NK-92 (cell line): Measurements from ENCODE around the gene KCNMA1.

Source experiments
- DNase-seq: peaks from one replicate; lab custom pipeline; 2025; ENCODE audit not compliant: unreplicated experiment; lab: John Stamatoyannopoulos, UW

Gene KCNMA1

DNA sequence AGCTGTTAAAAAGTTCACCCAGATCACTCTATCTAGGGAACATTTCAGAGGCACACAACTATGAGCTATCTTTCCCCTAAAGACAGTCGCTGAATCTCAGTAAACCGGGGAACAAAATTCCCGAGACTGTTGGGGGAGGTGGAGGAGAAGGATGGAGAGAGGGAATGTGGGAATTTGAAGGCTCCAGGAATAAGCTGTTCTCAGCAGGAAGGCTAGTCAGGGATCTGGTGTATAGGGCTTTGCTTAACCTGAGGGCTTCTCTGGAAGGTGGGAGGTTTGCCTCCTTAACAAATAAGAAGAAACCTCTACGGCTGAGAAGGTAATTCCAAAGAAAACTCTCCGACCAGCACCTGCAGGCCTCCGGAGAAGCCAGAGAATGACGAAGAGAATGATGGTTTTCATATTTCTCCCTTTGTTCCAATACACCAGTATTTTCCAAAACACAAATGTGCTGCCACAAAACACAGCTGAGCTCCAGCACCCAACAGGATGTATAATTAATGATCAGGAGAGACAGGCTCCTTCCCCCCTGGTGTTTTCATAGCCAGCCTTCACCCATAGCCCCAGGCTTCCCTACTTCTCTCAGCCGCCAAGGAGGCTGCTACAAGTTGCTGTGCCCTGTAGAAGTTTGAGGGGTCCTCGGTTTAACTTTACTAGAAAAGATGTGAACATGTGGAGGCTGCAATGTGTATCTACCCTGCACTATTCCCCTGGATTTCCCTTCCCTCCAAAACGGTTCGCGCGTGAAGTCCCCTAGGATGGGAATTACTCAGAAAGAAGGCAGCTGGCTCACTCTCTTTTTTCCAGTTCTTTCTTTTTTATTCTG lies 2.0 kb downstream of the KCNMA1 start:
- DNase-seq = no peak

DNA sequence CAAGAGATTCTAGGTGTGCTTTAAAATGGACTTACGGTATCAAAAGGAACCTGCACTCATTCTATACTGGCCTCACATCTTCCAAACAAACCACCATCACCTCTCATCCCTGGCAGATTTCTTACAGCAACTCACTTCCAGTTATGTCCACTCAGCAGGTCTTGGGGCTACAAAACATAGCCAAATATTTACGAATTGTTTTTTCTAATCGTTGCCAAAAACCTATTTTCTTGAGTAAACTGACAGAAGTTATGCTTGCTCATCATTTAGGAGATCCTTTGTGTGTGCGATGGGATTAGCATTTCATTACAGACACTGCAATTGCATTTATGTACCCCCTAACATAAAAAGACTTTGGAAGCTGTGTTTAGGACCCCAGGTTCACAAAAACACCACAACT lies 2.7 kb downstream of the KCNMA1 start:
- DNase-seq = no peak

DNA sequence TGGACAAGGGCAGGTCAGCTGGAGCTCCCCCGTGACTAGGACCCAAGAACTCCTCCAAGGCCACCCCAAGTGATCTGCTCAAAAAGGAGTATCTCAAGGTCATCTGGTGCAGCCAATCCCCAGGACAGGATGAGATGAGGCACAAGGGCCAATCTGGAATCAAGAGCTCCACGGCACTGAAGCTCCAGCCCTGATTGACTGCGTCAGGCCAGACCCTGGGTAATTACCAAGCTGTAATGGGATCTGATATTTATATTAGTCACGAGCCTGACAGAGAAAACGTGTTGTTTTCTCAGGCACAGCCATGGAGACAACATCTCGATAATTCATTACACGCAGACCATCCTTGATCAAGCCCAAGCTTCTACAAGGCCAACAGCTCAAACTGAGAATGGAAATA lies 4.2 kb downstream of the KCNMA1 start:
- DNase-seq = no peak

DNA sequence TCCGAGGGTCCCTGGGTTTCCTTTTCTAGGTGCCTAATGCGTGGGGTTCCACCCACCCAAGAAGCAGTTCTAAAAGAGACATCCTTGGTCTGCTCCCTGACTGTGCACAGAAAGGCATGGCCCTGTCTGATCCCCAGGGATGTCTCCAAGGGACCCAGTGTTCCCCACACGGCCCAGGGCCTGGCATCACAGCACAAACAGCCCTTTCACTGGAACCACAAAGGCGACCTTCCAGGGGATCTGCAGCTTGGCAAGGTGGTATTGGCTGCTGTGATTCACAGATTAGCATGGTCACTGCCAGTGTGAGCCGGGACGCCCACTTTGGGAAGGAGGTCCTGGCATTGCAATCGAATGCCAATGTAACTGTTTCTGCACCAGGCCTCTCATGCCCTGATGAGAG lies 6.4 kb downstream of the KCNMA1 start:
- DNase-seq = no peak

DNA sequence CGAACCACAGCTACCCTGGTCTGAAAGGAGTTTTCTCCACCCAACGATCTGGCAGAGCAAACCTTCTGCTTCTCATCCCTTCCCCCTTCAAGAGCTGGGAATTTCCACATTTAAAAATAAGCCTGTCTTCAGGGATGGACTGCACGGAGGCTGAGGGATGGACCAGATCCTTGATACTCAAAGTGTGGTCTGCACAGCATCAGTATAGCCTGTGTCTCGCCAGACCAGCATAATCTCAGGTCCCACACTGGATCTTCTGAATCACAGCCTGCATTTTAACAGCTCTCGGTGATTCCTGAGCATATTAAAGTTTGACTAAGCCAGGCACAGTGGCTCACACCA lies 7.1 kb downstream of the KCNMA1 start:
- DNase-seq = no peak

DNA sequence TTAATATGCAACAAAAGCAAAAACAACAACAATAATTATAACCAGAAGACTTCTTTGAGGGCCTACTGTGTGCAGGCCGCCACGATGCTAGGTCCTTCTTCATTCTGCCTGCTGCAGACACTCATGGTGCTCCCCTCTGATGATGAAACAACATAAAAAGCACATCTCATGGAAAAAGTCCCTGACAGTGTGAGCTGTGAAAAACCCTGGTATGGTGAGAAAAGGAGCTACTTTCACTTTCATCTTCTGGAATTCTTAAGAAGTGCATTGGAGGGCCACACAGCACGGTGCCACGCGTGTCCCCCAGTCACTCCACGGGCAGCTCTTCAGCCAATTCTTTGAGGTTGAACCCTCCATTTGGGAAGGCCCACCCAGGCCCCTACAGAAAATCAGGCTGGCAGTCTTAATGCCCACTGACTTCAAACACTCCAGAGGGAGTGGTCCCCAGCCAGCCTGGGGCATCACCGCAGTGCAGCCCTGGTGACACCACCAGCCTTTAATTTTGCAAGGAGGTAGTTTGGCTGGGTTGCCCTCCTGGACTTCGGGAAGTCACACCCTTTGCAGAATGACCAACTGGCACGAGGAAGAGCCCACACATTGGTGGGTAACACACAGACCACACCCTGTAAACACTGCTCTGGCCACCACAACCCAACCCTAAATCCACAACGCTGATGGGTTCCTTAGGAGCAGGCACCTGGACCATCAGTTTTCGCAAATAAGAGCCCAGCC lies 7.7 kb downstream of the KCNMA1 start:
- no peak for DNase-seq

DNA sequence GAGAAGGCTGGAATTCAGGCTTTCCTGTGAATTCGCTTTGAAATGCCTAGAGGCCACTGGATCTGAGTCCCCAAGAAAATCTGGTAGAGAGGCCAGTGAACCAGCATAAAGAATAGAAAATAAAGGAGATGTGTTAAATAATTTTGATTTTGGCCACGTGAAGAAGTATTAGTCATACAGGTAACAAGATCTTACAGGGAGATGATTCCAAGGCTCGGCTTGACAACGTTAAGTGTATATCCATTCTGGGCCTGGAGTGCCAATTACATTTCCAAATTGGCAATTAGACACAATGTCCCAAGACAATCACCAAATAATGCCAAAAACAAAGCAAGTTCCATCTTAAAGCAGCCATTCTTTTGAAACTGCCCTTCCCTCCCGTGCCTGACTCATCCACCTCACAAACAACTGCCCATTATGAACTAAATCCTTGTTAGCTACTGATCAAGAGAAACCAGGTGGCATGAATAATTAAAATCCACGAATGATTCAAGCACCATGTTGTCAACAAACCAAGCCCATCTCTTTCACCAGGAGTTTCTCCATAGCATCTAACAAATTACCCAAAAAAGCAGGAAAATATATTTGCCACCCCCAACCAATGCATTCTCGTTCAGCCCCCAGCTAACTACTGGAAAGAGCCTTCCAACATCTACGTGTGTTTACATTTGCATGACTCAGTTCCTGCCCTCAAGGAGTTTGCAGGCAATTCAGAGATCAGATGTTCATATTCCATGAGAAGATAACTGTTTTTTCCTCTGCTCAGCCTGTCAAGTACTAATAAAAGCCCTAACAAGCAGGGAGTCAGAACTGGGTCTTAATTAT lies 8.5 kb downstream of the KCNMA1 start:
- no peak for DNase-seq

DNA sequence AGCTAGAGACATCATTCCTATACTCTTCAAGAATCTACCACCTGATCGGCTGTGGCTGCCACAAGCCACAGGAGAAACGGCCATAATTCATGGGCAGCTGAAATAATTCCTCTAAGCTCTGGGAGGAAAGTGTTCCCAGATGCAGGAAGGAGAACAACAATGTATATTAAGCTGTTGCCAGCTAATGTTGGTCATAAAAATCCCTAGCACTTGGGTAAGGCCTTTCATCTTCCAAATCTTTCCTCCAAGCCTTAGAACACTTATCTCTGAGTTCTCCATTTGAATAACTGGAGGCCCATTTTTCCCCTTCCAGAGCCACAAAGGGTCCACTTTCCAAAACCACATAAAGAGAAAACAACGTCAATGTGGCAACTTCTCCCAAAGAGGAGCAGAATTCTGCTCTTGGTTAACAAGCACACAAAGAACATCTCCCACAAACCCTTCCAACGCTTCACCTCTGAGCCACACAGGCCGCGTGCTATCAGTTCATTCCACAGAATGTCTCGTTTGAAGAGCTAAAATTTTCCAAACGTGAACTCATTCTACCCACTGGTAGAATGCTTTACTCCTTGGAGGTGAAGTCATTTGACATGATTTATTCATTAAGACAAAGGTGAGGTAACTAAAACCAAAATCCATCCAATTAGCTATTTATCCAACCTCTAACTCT lies 11.2 kb downstream of the KCNMA1 start:
- DNase-seq = no peak

DNA sequence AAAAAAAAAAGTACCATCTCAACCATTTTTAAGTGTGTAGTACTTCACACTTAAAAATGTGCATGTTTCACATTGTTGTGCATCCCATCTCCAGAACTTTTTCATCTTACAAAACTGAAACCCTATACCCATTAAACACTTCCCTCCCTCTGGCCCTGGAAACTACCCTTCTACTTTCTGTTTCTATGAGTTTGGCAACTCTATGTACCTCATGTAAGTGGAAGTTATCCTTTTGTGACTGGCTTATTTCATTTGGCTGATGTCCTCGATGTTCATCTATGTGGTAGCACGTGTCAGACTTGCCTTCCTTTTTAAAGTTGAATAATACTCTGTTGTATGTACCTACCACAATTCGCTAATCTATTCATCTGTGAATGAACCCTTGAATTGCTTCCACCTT lies 12.2 kb downstream of the KCNMA1 start:
- no peak for DNase-seq

DNA sequence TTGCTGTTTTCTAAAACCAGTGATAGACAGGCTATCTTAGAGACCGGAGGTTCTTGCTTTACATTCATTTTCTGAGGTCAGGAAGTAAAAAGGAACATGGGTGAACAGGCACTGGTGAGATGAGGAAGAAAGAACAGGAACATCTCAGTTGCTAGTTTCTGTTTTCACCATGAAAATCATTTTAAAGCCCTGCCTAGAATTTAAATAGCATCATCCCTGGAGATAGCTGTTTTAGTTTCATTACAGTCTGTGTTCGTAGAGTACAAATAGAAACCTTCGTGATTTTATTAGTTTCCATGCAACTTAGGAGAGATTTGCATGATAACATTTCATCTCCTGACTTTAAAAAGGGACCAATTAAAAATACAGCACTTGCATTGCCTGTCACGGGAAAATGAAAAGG lies 14.7 kb downstream of the KCNMA1 start:
- DNase-seq = no peak

DNA sequence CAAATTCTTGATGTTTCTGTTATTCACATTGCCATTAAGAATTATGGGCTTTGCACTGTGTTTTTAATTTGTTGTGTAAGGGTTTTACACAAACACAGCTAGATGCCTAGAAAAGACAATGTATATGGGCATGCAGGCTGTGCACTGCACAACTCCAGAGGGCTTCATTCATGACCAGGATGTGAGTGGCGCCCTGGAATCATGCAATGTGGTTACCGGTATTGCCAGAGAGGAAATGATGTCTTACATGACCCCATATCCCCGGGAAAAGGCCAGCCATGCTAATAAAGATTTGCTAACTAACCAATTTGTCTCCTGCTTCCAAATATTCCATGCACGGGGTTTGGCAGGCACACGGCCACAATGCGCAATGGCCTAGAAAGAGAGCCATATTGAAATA lies 16.9 kb downstream of the KCNMA1 start:
- no peak for DNase-seq

DNA sequence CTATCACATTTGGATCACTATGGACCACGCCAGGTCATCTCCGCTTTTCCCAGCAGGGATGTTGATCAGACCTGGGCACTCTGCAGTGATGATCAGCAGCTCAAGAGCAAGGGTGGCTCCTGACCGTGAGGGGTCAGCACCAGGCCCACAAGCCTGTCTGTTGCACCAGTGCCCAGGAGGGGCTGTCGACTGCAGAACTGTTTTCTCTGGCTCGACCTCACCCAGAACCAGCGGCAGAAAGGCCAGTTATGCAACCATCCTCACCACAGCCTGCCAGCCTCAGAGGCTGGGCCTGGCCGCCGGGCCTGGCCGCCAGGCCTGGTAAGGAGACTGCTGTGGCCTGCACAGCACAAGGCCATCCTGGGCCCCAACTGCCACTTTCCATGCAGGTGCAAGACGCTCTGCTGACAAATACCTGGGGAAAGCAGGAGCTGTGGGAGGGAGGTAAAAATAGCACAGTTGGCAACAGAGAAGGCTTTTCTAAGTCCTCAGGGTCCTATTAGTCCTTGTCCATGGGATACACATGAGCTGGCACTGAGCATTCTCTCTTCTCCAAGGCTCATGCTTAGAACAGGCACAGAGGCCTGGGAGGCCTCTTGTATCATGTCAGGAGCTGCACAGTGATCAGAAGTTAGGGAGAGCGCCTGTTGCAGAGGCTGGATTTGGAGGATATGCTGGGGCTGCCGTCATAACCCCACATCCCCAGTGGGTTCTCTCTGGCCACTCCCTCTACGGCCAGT lies 17.5 kb downstream of the KCNMA1 start:
- no peak for DNase-seq

DNA sequence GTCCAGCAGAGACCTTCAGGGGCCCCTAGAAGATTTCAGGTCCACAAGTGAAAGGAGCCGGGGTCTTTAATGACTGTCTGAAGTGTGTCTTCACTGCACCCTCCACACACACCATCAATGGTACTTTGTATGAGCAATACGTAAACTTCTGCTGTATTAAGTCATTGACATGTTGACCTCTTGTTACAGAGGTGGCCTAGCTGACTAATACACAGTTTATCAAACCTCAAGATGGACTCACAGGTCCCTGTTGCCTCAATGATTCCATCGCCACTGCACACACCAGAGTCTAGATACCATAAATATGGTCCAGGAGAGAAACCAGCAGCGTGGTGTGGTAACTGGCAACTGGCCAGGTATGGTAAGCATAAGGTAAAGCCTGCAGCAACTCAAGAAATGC lies 19.5 kb downstream of the KCNMA1 start:
- DNase-seq = no peak

DNA sequence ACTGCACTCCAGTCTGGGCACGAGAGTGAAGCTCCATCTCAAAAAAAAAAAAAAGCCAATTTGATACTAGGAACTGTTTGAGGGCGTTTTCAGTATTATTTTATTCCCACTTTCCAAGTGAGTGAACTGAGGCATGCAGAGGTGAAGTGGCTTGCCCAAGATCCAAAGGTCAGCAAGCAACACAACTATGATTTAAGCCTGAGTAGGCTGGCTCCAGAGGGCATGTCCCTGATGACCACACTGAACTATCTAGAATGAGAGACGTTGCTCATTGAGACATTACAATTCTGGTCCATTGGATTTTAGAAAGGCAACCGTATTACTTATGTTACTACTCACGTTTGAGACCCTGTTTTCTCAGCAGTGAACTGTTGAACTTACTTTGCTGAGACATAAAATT lies 20.8 kb downstream of the KCNMA1 start:
- no peak for DNase-seq

DNA sequence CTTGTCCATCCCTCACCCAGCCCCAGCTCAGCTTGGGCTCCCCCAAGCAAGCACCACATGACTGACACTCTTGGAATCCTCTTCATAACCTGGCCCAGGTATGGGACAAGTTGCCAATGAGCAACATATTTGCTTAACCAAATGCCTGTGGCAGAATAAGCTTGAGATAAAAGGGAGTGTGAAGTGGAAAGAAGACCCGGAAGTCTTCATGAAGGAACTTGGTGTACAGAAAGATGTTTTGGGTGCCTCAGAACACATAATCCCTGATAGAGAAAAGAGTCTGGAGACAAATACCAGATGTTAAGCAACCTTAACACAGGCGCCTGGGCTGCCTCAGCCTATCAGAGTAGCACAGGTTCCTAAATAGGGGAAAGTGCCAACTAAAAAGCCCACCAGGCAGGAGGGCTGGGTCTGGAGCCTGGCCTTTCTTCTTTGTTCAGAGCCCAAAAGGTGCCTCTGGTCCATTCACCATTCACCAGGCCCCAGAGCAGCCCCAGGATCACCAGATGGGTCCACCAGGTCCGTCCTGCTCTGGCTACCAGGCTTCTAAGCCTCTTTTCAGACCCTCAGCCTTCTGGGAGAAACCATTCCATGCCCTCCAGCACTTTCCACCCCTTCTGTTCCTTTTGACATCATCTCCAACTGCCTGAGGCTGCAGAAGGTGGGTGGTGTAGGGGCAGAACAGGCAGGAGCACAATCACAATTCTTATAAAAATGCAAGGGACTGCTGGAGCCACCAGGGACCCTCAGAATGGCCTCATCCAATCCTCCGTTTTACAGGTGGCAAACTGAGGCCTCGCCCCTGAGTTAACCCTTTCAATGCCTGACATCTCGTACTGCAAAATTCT lies 22.6 kb downstream of the KCNMA1 start:
- no peak for DNase-seq

DNA sequence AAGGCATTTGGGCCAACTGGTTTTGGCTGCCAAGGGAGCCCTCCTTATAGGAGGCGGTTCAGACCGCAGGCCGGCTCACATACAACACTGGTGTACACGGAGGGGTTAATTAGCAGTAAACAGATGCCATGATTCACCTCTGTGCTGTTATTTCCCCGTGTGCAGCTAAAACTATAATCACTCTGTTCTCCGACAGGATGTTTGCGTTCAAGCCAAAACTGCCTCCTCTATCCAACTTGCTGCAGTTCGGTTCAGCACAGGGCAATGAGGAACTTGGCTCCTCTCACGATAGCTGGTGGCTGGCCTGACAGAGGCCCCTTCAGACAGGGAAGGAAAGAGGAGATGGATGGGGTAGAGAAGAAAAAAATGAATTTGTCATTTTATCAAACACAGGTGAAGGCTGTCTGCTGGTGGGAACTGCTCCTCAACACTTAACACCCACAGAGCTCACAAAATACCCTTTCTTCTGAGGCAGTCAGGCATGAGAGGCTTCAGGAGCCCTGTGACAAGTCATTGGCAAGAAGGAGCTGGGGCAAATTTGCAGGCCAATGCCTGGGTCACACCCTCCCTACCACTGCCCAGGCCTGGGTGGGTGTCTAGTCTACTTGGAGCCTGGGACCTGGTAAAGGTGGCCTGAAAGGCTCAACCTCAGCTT lies 24.0 kb downstream of the KCNMA1 start:
- DNase-seq = no peak

DNA sequence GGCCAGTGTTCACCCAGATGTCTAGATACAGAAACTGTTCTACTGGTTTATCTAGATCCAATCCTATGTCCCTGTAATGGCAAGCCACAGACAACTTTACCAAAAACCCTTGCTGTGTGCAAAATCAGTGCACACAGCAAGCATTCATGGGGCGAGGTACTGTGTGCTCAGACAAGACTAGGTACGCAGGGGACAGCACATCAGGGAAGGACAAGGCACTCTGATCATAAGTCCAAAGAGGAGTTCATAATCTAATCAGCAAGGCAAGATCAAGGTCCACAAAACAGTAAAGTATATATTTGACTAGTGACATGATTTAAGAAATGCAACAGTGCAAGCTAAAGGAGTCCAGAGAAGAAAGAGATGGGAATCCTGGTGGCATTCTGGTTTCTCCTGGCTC lies 25.9 kb downstream of the KCNMA1 start:
- DNase-seq = no peak

DNA sequence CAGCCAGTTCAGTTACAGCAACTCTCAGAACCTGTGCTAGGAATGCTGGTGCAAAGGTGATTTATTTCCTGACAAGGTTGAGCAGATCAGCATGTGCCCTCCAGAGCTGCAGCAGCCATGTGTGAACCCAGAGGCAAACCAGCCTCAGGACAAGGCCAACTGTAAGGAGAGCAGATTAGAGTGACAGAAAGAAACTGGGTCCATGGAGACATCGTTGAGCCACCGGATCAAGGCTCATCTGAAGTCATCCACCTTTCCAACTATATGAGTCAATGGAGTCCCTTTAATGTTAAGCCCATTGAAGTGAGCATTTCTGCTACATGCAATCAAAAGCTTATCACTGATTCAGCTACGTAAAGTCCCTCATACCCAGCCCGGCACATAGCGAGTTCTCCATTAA lies 26.4 kb downstream of the KCNMA1 start:
- DNase-seq = no peak

DNA sequence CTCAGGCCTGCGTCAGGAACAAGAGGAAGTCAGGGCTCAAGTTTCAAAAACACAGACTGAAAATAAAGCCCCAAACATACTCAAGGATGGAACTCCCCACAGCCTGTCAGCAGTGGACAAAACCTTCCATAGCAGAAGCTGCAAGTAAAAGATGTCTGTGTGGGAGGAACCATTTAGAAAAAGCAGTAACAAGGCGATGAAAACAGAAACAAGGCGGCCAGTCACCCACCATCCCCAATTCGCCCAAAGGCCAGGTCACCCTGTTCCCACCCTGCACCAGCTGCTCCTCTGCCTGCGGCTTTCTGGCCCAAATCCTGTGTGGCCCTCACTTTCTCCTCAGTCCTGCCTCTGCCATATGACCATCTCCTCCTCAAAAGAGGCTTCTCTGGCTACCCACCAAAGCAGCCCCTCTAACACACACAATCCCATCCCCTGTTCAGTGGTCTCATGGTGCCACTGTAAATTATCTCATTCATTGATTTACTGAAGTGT lies 27.8 kb downstream of the KCNMA1 start:
- no peak for DNase-seq
